SK-N-SH (cell line): ENCODE measurements around the gene LIN28B. TPM values are rescaled to one million over a fixed set of nuclear protein-coding genes. Genes with fewer than 3 reads are reported as not detected.

Source experiments
- CTCF ChIA-PET: fragments of 300-600, 350-600 bp; formaldehyde crosslinking; extraction: SDS; loops from one replicate; lab custom pipeline; 2021; lab: Yijun Ruan, JAX
- POLR2A ChIA-PET: fragments of 350-600 bp; sonication (Branson Sonifier 250); formaldehyde crosslinking; extraction: SDS; loops from one replicate; lab custom pipeline; 2020; ENCODE audit warnings: antibody characterized with exemption, inconsistent platforms; lab: Yijun Ruan, JAX
- DNase-seq: peaks from one replicate; pipeline ENCODE4 v3.0.0; 2012
- H2AFZ ChIP-seq: fragments of 200-600 bp; sonication (generic); 2 replicates; pipeline ENCODE4 v1.8.1; 2016; ENCODE audit warnings: antibody characterized with exemption, mild to moderate bottlenecking, low read depth
- H3F3A ChIP-seq: fragments of 200-600 bp; sonication (generic); replicated peaks from 2 replicates; pipeline ENCODE3; 2016; ENCODE audit warnings: antibody characterized with exemption, mild to moderate bottlenecking; ENCODE audit not compliant: insufficient read depth
- H3K27ac ChIP-seq, 2 experiments: fragments of 200-500 bp in 1 of 2; fragments of 200-600 bp in 1 of 2; sonication (Bioruptor generic) in 1 of 2; sonication (generic), shearing (Covaris generic) in 1 of 2; 2 replicates each; pipeline versions ENCODE4 v1.5.1 to v1.6.1; 2014 to 2016; ENCODE audit warnings: low read depth in 2 of 2, inconsistent platforms in 1 of 2, low read length in 1 of 2, mild to moderate bottlenecking in 1 of 2, mixed read lengths in 1 of 2
- H3K27me3 ChIP-seq: fragments of 200-600 bp; sonication (generic), shearing (Covaris generic); 2 replicates; pipeline ENCODE4 v1.6.1; 2016; ENCODE audit warnings: mixed run types; ENCODE audit not compliant: insufficient read depth
- H3K36me3 ChIP-seq, 2 experiments: fragments of 200-500 bp in 1 of 2; fragments of 200-600 bp in 1 of 2; sonication (Bioruptor generic) in 1 of 2; sonication (generic) in 1 of 2; replicated peaks in 1 of 2; 2 replicates each; pipeline versions ENCODE3 to v1.5.1; 2014 to 2016; ENCODE audit warnings: low read length in 1 of 2, mild to moderate bottlenecking in 1 of 2; ENCODE audit not compliant: insufficient read depth in 2 of 2, control insufficient read depth in 1 of 2
- H3K4me1 ChIP-seq, 2 experiments: fragments of 200-500 bp in 1 of 2; fragments of 200-600 bp in 1 of 2; sonication (Bioruptor generic) in 1 of 2; sonication (generic), shearing (Covaris generic) in 1 of 2; 2 replicates each; pipeline versions ENCODE4 v1.5.1 to v1.6.1; 2014 to 2016; ENCODE audit warnings: low read depth in 1 of 2, low read length in 1 of 2, mixed run types in 1 of 2; ENCODE audit not compliant: insufficient read depth in 2 of 2, control insufficient read depth in 1 of 2
- H3K4me2 ChIP-seq: fragments of 200-600 bp; sonication (generic), shearing (Covaris generic); 2 replicates; pipeline ENCODE4 v1.6.1; 2017; ENCODE audit warnings: mixed run types
- H3K4me3 ChIP-seq, 2 experiments: fragments of 200-500 bp in 1 of 2; fragments of 200-600 bp in 1 of 2; sonication (Bioruptor generic) in 1 of 2; sonication (generic), shearing (Covaris generic) in 1 of 2; 2 replicates each; pipeline versions ENCODE4 v1.5.1 to v1.8.1; 2014 to 2016; ENCODE audit warnings: low read depth in 2 of 2, inconsistent platforms in 1 of 2, low read length in 1 of 2, mild to moderate bottlenecking in 1 of 2, mixed read lengths in 1 of 2, moderate library complexity in 1 of 2
- H3K79me2 ChIP-seq: fragments of 200-600 bp; sonication (generic); 2 replicates; pipeline ENCODE4 v1.8.1; 2017; ENCODE audit warnings: mild to moderate bottlenecking; ENCODE audit not compliant: insufficient read depth
- H3K9ac ChIP-seq: fragments of 200-600 bp; sonication (generic); 2 replicates; pipeline ENCODE4 v1.6.1; 2017; ENCODE audit warnings: mixed run types
- H3K9me2 ChIP-seq: fragments of 200-600 bp; sonication (generic); 2 replicates; pipeline ENCODE4 v1.6.1; 2017; ENCODE audit warnings: mixed run types
- H3K9me3 ChIP-seq: fragments of 200-600 bp; sonication (generic); 2 replicates; pipeline ENCODE4 v1.6.1; 2017; ENCODE audit warnings: mixed run types, mild to moderate bottlenecking, moderate library complexity
- H4K20me1 ChIP-seq: fragments of 200-600 bp; sonication (generic); 2 replicates; pipeline ENCODE4 v1.6.1; 2017; ENCODE audit warnings: mild to moderate bottlenecking, mixed run types; ENCODE audit not compliant: insufficient read depth
- CTCF ChIP-seq: fragments of 200-600 bp; sonication (generic); IDR thresholded peaks from 2 replicates; pipeline ENCODE4 v1.6.1; 2017; ENCODE audit warnings: antibody characterized with exemption, mild to moderate bottlenecking, moderate library complexity
- EZH2phosphoT487 ChIP-seq: fragments of 200-600 bp; sonication (generic); IDR thresholded peaks from 2 replicates; pipeline ENCODE4 v1.6.1; 2017; ENCODE audit warnings: low read depth, mixed run types, mild to moderate bottlenecking, antibody characterized with exemption, moderate library complexity, borderline replicate concordance
- FOSL2 ChIP-seq: IDR thresholded peaks from 2 replicates; pipeline ENCODE4 v1.4.0; 2012; ENCODE audit warnings: low read depth, mild to moderate bottlenecking, moderate library complexity, borderline replicate concordance
- FOXM1 ChIP-seq: IDR thresholded peaks from 2 replicates; pipeline ENCODE4 v1.4.0; 2012; ENCODE audit warnings: low read depth, mild to moderate bottlenecking
- GABPA ChIP-seq: IDR thresholded peaks from 2 replicates; pipeline ENCODE4 v1.4.0; 2012; ENCODE audit warnings: low read depth, mild to moderate bottlenecking
- GATA2 ChIP-seq: sonication (generic); formaldehyde crosslinking; IDR thresholded peaks from 2 replicates; pipeline ENCODE4 v1.5.0; 2020; ENCODE audit warnings: mild to moderate bottlenecking, missing genetic modification reagents
- JUND ChIP-seq: IDR thresholded peaks from 2 replicates; pipeline ENCODE4 v1.4.0; 2012
- PBX3 ChIP-seq: IDR thresholded peaks from 2 replicates; pipeline ENCODE4; 2012
- POLR2AphosphoS5 ChIP-seq: IDR thresholded peaks from 2 replicates; pipeline ENCODE4 v1.6.1; 2012; ENCODE audit warnings: low read depth, low read length
- RAD21 ChIP-seq: IDR thresholded peaks from 2 replicates; pipeline ENCODE4 v1.6.1; 2012; ENCODE audit warnings: mild to moderate bottlenecking, low read length
- REST ChIP-seq: IDR thresholded peaks from 2 replicates; pipeline ENCODE4 v1.6.1; 2012; ENCODE audit warnings: mild to moderate bottlenecking, low read depth, low read length, moderate library complexity
- RXRA ChIP-seq: IDR thresholded peaks from 2 replicates; pipeline ENCODE4 v1.4.0; 2012; ENCODE audit warnings: low read depth, mild to moderate bottlenecking, borderline replicate concordance
- SMC3 ChIP-seq: IDR thresholded peaks from 2 replicates; pipeline ENCODE4 v1.6.1; 2012; ENCODE audit warnings: low read depth, low read length, improper control_type of control experiment
- USF2 ChIP-seq: fragments of 150-350 bp; IDR thresholded peaks from 2 replicates; pipeline ENCODE4 v1.6.1; 2017; ENCODE audit warnings: antibody characterized with exemption, low read length, low read depth, borderline replicate concordance
- WGBS: methylation state at CpG from one replicate; pipeline ENCODE4 v1.1.6; 2017; ENCODE audit warnings: low lambda C conversion rate; 5-methylcytosine and 5-hydroxymethylcytosine counted together
- polyA plus RNA-seq, 3 experiments: library from polyadenylated mRNA; depleted of rRNA; stranded (reverse); fragments of >200 nt; gene quantifications; 2 replicates each; pipeline ENCODE4 v1.2.3, GENCODE V29; 2012
- TF ChIP-seq, protein P1 (sequence below): IDR thresholded peaks from 2 replicates; pipeline ENCODE4 v1.4.0; 2012; ENCODE audit warnings: low read depth

The LIN28B gene
- polyA plus RNA-seq, 1 of the 3 experiments (the other 2 are of a cell fraction) = 0.67 TPM

GRCh38 chr6:104956731-104957294 lies at the start of gene LIN28B (continued):
- TF ChIP-seq REST = no peak
- TF ChIP-seq, all 33 proteins: peak for 7

DNA sequence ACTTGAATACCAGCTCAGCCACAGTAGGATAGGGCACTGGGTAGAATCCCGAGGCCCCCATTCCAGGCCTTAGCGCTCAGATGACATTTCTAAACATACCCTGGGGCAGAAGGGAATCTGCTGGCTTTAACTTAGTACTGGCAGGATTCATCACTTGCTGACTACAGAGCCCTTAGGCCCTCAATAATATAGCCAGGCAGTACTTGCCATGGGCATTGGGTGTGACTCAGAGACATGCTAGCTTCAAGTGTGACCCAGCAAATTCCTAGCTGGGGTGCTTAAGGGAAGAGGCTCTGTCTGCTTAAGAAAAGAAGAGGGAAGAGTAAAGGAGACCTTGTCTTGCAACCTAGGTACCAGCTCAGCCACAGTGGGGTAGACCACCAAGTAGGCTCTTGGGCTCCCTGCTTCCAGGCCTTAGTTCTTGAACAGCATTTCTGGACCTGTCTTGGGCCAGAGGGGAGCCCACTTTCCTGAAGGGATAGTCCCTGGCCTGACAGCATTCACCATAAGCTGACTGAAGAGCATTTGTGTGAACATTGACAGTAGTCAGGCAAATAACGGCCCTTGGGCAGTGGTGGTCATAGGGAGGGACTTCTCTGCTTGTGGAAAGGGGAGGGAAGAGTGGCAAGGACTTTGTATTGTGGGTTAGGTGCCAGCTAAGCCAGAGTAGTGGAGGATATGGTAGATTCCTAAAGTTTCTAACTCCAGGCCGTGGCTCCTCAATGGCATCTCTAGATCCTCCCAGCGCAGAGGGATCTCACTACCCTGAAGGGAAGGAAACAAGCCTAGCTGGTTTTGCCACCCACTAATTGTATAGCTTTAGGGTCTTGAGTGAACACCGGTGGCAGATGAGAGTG lies 48.6 kb upstream of the LIN28B start:
- POLR2A ChIA-PET = no interaction called here

GRCh38 chr6:104908888-104909525 lies 47.9 kb upstream of the LIN28B start:
- POLR2A ChIA-PET = no interaction called here

More for the DNA sequence above, 48.6 kb upstream of the LIN28B start:
- H3K27ac ChIP-seq = no peak overlapping the region
- H4K20me1 ChIP-seq = no peaks in the 10 kb centered on the region
- no peak overlapping the region for H2AFZ ChIP-seq
- no peaks in the 10 kb centered on the region for H3F3A ChIP-seq
- no peak overlapping the region for H3K4me2 ChIP-seq
- CTCF ChIA-PET = interaction anchor here (1.0 to 1.4 kb wide), 3 partner anchors 11 to 32 kb away, joined by 3 to 5 read pairs (median 5); no protein-coding TSS in a partner anchor
- no peaks in the 10 kb centered on the region for H3K27me3 ChIP-seq
- H3K4me3 ChIP-seq = no peak overlapping the region
- H3K4me1 ChIP-seq = no peaks in the 10 kb centered on the region
- H3K9me3 ChIP-seq = no peaks in the 10 kb centered on the region
- no peaks in the 10 kb centered on the region for H3K79me2 ChIP-seq
- H3K36me3 ChIP-seq = no peaks in the 10 kb centered on the region
- no peak for TF ChIP-seq USF2
- no peak for TF ChIP-seq GATA2 (CRISPR knock-in tag)
- no peak for TF ChIP-seq POLR2AphosphoS5
- TF ChIP-seq GABPA = no peak
- 65% methylated on average over 3 of the region's 6 CpGs for WGBS
- DNase-seq = no peak
- H3K9ac ChIP-seq = no peak overlapping the region
- H3K9me2 ChIP-seq = no peaks in the 10 kb centered on the region

More at GRCh38 chr6:104908888-104909525, 47.9 kb upstream of the LIN28B start:
- H3F3A ChIP-seq = no peaks in the 10 kb centered on the region
- H3K27ac ChIP-seq = no peak overlapping the region
- H3K9me2 ChIP-seq = no peaks in the 10 kb centered on the region
- no peak for TF ChIP-seq FOSL2
- TF ChIP-seq SMC3 = no peak
- no peak for TF ChIP-seq CTCF
- TF ChIP-seq, protein P1, sequence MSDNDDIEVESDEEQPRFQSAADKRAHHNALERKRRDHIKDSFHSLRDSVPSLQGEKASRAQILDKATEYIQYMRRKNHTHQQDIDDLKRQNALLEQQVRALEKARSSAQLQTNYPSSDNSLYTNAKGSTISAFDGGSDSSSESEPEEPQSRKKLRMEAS = no peak
- no peak for TF ChIP-seq RAD21
- no peak for TF ChIP-seq PBX3
- TF ChIP-seq JUND = no peak
- no peak for TF ChIP-seq EZH2phosphoT487
- no peak for TF ChIP-seq RXRA
- TF ChIP-seq FOXM1 = no peak
- no peaks in the 10 kb centered on the region for H3K27me3 ChIP-seq
- H3K4me1 ChIP-seq = no peaks in the 10 kb centered on the region
- no peak overlapping the region for H3K4me2 ChIP-seq
- no peaks in the 10 kb centered on the region for H4K20me1 ChIP-seq
- no peak for DNase-seq
- WGBS = 44% methylated on average over 1 of the region's 2 CpGs
- H3K9me3 ChIP-seq = no peaks in the 10 kb centered on the region
- no peak overlapping the region for H3K4me3 ChIP-seq
- no peaks in the 10 kb centered on the region for H3K36me3 ChIP-seq
- CTCF ChIA-PET = interaction anchor here (1.0 kb wide), 2 partner anchors 25 to 32 kb away, joined by 3 to 5 read pairs; no protein-coding TSS in a partner anchor
- no peak overlapping the region for H2AFZ ChIP-seq
- no peak overlapping the region for H3K9ac ChIP-seq
- H3K79me2 ChIP-seq = no peaks in the 10 kb centered on the region
